GM18508 (cell line): ENCODE results near the gene CORO2B.

Source experiments
- ATAC-seq: cut with Tn5 transposase; IDR thresholded peaks from one replicate; pipeline ENCODE4 v1.9.1; 2021; ENCODE audit warnings: moderate number of reproducible peaks; ENCODE audit not compliant: insufficient read depth, unreplicated experiment

CORO2B gene

DNA sequence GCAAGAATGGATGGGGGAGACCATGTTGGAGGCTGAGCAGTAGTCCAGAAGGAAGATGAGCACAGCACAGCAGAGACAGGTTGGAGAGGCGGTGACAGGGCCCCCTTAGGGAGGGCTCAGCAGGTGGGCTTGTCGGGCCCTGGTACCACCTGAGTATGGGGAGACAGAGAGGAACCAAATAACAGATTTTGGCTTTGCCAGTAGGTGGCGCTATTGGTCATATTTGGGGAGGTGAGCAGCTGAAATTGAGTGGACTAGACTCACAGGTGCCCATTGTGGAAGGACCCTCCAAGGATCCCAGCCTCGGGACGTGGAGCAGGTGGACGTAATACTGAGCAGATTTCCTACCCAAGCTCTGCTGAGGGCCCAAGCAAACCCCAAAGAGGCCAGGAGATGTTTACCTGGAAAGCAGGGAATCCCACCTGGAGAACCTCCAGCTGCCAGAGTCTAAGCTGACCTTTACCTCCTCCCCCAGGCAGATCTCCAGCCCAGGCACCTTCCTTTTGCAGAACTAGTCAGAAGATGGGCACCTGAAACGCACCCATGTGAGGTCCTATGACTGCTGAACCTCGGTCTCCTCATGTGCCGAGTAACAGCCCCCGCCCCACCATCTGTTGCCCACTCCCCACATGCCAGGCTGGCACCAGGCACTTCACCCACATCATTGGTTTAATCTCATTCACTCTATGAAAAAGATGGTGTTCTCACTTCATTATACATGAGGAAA, 24.6 kb upstream of the CORO2B start:
- no peak for ATAC-seq

- no peak for ATAC-seq
Observed at GRCh38 chr15:68554721-68555678, 23.8 kb upstream of the CORO2B start.

DNA sequence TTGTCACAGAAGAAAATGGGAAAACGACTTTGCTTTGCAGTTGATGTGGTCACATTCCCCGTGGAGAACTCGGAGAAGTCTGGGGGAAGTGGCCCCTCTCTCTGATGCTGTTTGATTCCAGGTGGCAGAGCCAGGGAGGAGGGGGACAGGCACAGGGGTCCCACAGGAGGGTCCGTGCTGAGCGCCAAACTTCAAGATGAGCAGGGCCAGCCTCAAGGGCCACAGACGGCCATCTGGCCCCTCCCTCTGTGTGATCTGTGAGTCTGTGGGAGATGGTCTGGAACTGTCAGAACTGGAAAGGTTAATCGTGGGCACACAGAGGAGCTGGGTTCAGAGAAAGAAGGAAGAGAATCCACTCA, 23.1 kb upstream of the CORO2B start:
- ATAC-seq, result no peak

DNA sequence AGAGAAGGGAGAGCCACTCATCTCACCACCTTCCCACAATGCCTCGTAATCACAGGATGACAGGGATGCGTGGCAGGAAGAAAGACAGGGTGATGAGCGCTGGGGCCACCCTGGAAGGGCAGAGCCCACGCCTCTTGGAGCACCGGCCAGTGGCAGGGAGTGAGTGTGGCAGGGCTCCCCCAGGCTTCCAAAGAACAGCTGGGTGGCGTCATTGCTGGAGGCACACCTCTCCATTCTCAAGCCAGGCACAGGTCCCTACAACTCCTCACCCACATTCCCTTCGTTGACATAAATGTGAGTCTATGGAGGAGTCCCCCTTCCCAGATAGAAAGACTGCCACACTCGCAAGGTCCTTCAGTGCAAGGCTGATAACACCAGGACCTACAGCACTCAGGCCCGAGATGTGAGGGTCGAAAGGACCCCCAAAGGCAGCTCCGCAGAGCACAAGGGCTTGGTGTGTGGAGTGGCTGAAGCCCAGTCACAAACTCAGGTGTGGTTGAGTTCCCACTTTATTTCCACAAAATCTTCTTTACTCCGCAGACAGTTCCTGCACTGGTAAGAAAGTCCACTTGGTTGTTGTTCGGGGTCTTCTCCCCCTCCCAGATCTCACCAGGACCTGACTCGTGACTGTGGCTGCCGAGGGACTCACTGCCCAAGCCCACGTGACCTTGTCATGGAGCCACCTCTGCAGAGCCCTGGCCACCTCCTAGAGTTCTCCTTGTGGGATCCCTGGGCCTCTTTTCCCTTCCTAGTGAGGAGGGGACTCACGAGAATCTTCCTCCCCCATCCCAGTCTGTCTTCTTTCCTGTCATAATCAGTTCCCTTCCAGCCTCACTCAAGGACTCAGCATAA, 22.4 kb upstream of the CORO2B start:
- no peak for ATAC-seq

DNA sequence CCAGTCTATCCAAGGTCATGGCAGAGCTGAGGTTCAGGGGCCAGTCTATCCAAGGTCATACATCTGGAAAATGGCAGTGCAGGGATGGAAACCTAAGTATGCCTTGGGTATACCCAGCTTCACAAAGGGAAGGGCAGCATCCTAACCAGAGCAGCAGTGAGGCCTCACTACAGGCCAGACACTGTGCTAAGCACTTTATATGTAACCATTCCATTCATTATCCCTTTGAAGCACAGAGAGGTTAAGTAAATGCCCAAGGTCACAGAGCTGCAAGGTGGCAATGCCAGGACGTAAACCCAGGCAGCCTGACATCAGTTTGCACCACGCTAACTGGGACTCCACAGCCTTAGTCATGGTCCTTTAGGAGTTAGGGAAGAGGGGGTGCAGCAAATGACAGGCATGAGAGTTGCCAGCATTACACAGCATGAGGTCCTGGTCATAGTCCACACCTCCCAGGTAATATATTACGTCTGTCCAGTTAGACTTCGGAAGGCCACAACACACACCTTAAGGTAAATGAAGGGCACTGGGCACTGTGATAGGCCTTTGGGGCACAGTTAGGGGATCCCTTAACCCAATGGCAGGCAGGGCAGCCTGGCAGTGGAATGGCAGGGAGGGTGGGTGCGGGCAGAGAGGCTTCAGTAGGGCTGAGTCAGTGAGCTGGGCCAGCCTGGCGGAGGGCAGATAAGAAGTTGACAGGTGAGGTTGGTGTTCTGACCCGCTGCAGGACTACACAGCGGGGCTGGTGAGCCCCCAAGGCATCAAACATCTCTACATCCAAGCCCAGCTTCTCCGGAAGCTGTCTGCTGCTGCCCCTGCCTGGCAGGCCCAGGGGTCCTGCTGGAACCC, 21.1 kb upstream of the CORO2B start:
- ATAC-seq, result no peak

DNA sequence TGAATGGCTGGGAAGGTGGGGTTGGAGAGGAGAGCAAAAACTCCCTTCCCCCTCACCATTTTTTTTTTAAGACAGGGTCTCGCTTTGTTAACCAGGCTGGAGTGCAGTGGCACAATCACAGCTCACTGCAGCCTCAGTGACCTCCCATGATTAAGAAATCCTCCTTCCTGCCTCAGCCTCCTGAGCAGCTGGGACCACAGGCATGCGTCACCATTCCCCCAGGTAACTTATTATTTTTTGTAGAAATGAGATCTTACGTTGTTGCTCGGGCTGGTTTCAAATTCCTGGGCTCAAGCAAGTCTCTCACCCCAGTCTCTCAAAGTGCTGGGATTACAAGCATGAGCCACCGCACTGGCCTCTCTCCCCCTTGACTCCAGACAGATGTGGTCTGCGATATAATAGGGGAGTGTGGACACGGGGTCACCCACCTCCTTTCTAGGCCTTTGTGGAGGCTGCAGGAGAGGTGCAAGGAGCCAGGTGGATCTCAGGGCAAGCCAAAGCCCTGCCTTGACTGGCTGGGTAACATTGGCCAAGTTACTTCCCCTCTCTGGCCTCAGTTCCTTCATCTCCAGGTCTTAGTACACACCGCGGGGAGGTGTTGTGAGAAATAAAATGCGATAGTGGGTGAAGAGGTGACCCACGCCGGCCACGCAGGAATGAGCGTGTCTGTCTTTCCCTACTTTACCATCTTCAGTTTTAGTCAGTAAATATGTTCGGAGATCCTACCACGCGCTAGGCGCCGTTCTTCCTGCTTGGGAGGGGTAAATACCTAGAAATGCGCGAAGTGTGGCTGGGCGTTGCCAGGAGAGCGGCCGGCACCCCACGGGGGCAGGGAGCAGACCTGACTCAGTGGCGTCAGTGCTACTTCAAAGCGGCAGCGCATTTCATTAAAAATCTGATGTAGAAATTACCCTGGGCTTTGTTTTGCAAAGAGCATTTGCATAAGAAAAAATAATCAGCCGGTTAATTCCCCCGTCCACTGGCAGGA, 20.2 kb upstream of the CORO2B start:
- no peak for ATAC-seq

DNA sequence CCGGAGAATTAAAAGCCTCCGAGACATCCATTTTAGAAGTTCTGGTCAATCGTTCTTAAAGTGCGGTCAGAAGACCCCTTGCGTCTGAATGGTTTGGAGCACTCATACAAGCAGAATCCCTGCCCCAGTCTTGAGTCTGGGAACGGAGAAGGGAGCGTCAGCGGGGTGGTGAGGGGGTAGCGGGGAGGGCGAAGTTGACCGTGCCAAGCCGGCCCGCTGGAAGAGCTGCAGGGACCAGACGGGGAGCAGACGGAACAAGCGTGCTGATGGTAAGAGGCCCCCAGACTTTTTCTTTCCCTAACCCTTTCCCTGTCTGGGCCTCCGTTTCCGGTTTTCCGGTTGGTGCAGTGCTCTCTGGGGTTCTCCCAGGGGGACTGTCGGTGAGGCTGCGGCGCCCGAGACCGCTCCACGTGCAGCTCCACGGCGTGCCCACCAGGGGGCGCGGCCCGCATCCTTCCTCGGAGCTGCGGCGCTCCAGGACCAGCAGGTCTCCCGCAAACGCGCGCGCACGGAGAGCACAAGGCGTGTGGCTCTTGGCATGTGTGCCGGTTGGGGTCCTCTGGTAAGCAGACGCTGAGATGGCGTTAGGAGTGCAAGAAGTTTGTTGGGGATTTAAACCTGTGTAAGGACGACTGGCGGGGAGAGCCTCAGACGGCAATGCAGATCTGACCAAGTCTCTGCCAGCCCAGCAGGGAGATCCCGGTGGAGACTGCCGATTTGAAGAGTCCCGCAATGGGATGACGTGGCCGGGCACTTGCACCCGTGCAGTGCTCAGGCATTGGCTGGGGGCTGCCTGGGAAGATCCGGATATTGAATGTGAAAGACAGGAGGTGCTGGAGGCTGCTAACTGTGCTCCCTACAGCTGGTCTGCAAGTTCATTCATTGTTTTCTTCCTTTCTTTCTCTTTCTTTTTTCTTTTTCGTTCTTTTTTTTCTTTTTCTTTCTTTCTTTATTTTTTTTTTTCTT, 19.2 kb upstream of the CORO2B start:
- ATAC-seq, result no peak

- ATAC-seq, result no peak
Observed at GRCh38 chr15:68560501-68561113, 18.2 kb upstream of the CORO2B start.

DNA sequence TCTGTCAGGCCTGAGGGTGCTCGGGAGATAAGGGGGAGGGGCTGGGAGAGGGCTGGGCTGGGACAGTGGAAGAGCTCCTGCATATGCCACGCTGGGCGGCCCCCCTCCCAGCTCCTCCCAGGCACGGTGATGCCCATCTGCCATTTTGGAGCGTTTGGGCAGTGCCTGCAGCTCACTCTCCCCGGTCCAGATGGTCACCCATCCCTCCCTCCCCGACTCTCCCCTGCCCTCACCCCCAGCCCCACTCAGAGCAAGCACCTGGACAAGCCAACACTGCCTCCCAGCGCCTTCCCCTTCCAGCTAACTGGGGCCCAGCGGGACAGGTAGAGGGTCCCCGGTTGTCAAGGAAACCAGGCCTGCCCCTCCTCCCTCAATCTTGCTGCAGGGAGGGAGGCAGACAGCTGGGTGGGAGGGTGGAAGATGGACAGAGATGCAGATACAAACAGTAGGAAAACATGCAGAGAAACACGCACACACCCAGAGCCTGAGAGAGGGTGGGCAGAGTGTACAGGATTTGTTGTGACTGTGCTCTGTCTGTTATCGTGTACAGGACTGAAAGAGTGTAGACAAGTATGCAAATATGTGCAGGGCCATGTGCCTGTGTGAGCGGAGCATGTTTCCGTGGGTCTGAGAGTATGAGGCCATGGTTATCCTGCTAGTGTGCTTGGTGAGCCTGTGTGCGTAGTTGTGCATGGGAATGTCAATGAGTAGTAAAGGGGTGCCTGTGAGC, 17.5 kb upstream of the CORO2B start:
- no peak for ATAC-seq

DNA sequence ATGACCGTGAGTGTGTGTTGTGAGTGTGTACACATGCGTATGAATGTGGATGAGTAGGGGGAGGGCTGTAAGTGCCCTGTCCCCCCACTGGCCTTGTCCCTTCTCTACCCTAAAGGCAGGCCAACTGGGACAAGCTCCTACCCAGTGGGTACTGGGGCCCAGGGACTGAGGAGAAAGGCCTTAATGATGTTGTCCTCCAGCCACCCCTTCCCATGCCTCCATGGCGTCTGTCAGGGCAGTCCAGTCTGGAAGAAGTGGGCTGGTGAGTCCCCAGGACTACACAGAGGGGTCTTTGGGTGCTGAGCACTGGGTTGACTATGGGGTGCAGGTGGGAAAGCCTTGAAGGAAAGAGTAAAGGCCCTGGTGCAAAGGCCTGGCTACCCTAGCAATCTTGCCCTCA, 16.9 kb upstream of the CORO2B start:
- ATAC-seq, result no peak

DNA sequence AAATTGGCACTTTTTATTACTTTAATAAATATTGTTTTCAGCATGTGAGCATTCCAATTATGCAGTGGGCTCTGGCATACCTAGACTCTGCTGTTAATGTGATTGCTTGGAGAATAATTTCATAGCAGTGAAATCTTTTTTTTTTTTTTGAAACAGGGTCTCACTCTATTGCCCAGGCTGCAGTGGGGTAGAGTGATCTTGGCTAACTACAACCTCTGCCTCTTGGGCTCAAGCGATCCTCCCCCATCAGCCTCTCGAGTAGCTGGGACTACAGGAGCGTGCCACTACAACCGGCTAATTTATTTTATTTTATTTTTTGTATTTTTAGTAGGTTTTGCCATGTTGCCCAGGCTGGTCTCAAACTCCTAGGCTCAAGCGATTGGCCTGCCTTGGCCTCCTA, 14.6 kb upstream of the CORO2B start:
- no peak for ATAC-seq

- ATAC-seq, result no peak
Observed at GRCh38 chr15:68565234-68565633, 13.6 kb upstream of the CORO2B start.

GRCh38 chr15:68565726-68566125, 13.1 kb upstream of the CORO2B start:
- ATAC-seq, result no peak

DNA sequence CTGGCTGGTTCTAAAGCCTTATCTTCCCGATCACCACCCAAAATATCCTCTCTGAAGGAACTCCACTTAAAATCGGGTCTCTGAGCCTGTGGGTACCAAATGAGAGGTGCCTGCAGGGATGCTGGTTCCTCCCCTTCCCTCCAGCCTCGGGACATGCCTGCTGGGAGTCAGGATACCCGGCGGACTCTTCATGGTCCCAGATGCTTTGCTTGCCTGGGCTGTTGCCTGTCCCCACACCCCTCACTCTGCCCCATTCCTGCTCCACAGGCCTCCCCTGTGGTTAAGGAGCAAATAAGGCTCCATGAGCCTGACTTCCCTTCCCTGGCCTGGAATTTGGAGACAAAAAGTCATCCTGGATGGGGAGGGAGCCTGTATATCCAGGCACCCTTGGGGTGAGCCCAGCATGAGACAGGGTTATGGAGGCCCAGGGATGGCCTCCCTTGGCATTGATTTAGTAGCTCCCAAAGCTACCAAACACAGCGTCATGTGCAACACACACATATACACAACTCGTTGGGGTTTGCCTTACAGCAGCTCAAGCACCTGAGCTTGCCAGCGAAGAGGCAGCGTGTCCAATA, 12.3 kb upstream of the CORO2B start:
- no peak for ATAC-seq

- no peak for ATAC-seq
Observed at GRCh38 chr15:68567345-68567744, 11.4 kb upstream of the CORO2B start.

DNA sequence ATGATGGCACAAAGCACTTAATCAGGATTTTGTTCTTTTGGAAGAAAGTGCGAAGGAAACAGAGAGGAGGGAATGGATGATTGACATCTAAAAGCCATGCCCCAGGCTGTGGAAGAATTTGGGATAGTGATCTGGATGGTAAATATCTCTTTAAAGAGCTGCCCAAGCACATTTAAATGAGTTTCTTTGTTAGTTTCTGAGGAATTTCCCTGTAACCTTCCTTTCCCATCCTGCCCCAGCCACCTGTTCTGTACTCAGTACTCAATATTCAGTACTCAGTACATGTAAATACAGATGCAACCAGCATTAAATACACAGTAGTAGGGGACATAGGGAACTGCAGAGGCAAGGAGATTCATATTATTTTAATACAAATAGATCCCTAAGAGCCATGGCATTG, 7.8 kb upstream of the CORO2B start:
- ATAC-seq, result no peak
